HepG2 (cell line): ENCODE data around the gene WDR87. TPM values are rescaled to one million over a fixed set of nuclear protein-coding genes. Genes with fewer than 3 reads are reported as not detected.

Source experiments
- AGO1 ChIP-seq: fragments of 200-400 bp; formaldehyde crosslinking; IDR thresholded peaks from 2 replicates; pipeline ENCODE4 v1.6.1; 2017; ENCODE audit warnings: mild to moderate bottlenecking, low read depth, low read length, moderate library complexity; ENCODE audit not compliant: poor library complexity, severe bottlenecking
- ATF7 ChIP-seq, 2 experiments: fragments of 450-650 bp in 1 of 2; sonication (generic) in 1 of 2; formaldehyde crosslinking in 1 of 2; IDR thresholded peaks; 2 replicates each; pipeline versions ENCODE4 v1.4.0 to v1.6.1; 2016 to 2020; ENCODE audit warnings: antibody characterized with exemption in 1 of 2, mild to moderate bottlenecking in 1 of 2, missing genetic modification reagents in 1 of 2
- EHMT2 ChIP-seq: fragments of 200-600 bp; sonication (generic); IDR thresholded peaks from 2 replicates; pipeline ENCODE4 v1.7.0; 2017; ENCODE audit warnings: antibody characterized with exemption, low read depth, low read length, borderline replicate concordance
- FOSL1 ChIP-seq: sonication (generic); formaldehyde crosslinking; IDR thresholded peaks from 2 replicates; pipeline ENCODE4 v1.9.0; 2021; ENCODE audit warnings: missing genetic modification reagents, borderline replicate concordance
- FOXP1 ChIP-seq, 2 experiments: fragments of 450-650 bp in 1 of 2; IDR thresholded peaks; 2 replicates each; pipeline ENCODE4 v1.6.1; 2017 to 2018; ENCODE audit warnings: antibody characterized with exemption in 1 of 2
- HCFC1 ChIP-seq: fragments of 150-350 bp; IDR thresholded peaks from 2 replicates; pipeline ENCODE4 v1.6.1; 2014; ENCODE audit warnings: low read depth, low read length
- HMGA1 ChIP-seq: sonication (generic); formaldehyde crosslinking; conservative IDR thresholded peaks from 2 replicates; pipeline ENCODE4 v1.4.0; 2020; ENCODE audit warnings: missing genetic modification reagents
- KLF11 ChIP-seq: IDR thresholded peaks from 2 replicates; pipeline ENCODE4 v1.6.1; 2016; ENCODE audit warnings: missing compliant biosample characterization
- KLF15 ChIP-seq: sonication (generic); formaldehyde crosslinking; IDR thresholded peaks from 2 replicates; pipeline ENCODE4 v1.8.1; 2023; ENCODE audit warnings: borderline replicate concordance, mild to moderate bottlenecking, inconsistent platforms, missing genetic modification reagents, mixed read lengths
- MEIS2 ChIP-seq: sonication (generic); formaldehyde crosslinking; IDR thresholded peaks from 2 replicates; pipeline ENCODE4 v1.9.0; 2021; ENCODE audit warnings: mild to moderate bottlenecking, missing genetic modification reagents
- MLLT10 ChIP-seq: sonication (generic); formaldehyde crosslinking; IDR thresholded peaks from 2 replicates; pipeline ENCODE4 v1.4.0; 2020; ENCODE audit warnings: missing genetic modification reagents
- NRL ChIP-seq: sonication (generic); formaldehyde crosslinking; IDR thresholded peaks from 2 replicates; pipeline ENCODE4 v1.5.0; 2020; ENCODE audit warnings: missing genetic modification reagents, mild to moderate bottlenecking, moderate library complexity, borderline replicate concordance
- STAT5B ChIP-seq: sonication (generic); formaldehyde crosslinking; IDR thresholded peaks from 2 replicates; pipeline ENCODE4 v1.4.0; 2020; ENCODE audit warnings: missing genetic modification reagents
- TRIM24 ChIP-seq: sonication (generic); formaldehyde crosslinking; IDR thresholded peaks from 2 replicates; pipeline ENCODE4 v1.8.0; 2022; ENCODE audit warnings: mild to moderate bottlenecking, missing genetic modification reagents
- ZNF234 ChIP-seq: sonication (generic); formaldehyde crosslinking; conservative IDR thresholded peaks from 2 replicates; pipeline ENCODE4 v1.5.1; 2020; ENCODE audit warnings: mild to moderate bottlenecking, missing genetic modification reagents
- ZNF329 ChIP-seq: sonication (generic); formaldehyde crosslinking; IDR thresholded peaks from 2 replicates; pipeline ENCODE4 v1.9.0; 2021; ENCODE audit warnings: low read depth, mild to moderate bottlenecking, missing genetic modification reagents
- ZNF382 ChIP-seq: sonication (generic); formaldehyde crosslinking; IDR thresholded peaks from 2 replicates; pipeline ENCODE4 v1.5.0; 2020; ENCODE audit warnings: missing genetic modification reagents, mild to moderate bottlenecking, borderline replicate concordance
- ZNF644 ChIP-seq: IDR thresholded peaks from 2 replicates; pipeline ENCODE4 v1.6.1; 2016; ENCODE audit warnings: low read depth
- ZNF703 ChIP-seq: sonication (generic); formaldehyde crosslinking; IDR thresholded peaks from 2 replicates; pipeline ENCODE4 v1.5.1; 2020; ENCODE audit warnings: missing genetic modification reagents, mild to moderate bottlenecking, moderate library complexity, borderline replicate concordance
- ZNF746 ChIP-seq: sonication (generic); formaldehyde crosslinking; IDR thresholded peaks from 2 replicates; pipeline ENCODE4 v1.8.0; 2022; ENCODE audit warnings: mild to moderate bottlenecking, missing genetic modification reagents
- ZNF761 ChIP-seq: sonication (generic); formaldehyde crosslinking; conservative IDR thresholded peaks from 2 replicates; pipeline ENCODE4 v1.4.0; 2020; ENCODE audit warnings: mild to moderate bottlenecking, missing genetic modification reagents
- polyA plus RNA-seq, 8 experiments: library from polyadenylated mRNA; depleted of rRNA in 3 of 8; stranded (reverse) in 7 of 8; unstranded in 1 of 8; fragments of >200 nt; fragmentation: Illumina TruSeq in 4 of 8; extraction: Trizol in 4 of 8; gene quantifications; 2 replicates each; pipeline versions ENCODE4 v1.2.1 to v1.2.3, GENCODE V29; 2011 to 2016; ENCODE audit warnings: low read depth in 4 of 8, missing spikeins in 1 of 8, mixed read lengths in 1 of 8; ENCODE audit not compliant: insufficient read depth in 1 of 8
- total RNA-seq, 5 experiments: library from RNA; depleted of rRNA; stranded (reverse); fragments of >200 nt; fragmentation: Illumina TruSeq; extraction: Trizol; gene quantifications; 2 replicates each; pipeline ENCODE4 v1.2.3, GENCODE V29; 2016; ENCODE audit warnings: low read depth in 1 of 5
- TF ChIP-seq, protein P1 (sequence below): sonication (generic); formaldehyde crosslinking; IDR thresholded peaks from 2 replicates; pipeline ENCODE4 v1.8.0; 2022; ENCODE audit warnings: mild to moderate bottlenecking, missing genetic modification reagents
- TF ChIP-seq, protein P2 (sequence below): sonication (generic); formaldehyde crosslinking; IDR thresholded peaks from 2 replicates; pipeline ENCODE4 v1.9.0; 2021; ENCODE audit warnings: missing genetic modification reagents, mild to moderate bottlenecking, borderline replicate concordance
- TF ChIP-seq, protein P3 (sequence below): sonication (generic); formaldehyde crosslinking; IDR thresholded peaks from 2 replicates; pipeline ENCODE4 v1.5.0; 2020; ENCODE audit warnings: missing genetic modification reagents

Gene WDR87
- total and polyA plus RNA-seq, 2 of the 13 experiments (the other 11 are each of a cell fraction or from before 2014, with no cell fraction given): not detected

DNA sequence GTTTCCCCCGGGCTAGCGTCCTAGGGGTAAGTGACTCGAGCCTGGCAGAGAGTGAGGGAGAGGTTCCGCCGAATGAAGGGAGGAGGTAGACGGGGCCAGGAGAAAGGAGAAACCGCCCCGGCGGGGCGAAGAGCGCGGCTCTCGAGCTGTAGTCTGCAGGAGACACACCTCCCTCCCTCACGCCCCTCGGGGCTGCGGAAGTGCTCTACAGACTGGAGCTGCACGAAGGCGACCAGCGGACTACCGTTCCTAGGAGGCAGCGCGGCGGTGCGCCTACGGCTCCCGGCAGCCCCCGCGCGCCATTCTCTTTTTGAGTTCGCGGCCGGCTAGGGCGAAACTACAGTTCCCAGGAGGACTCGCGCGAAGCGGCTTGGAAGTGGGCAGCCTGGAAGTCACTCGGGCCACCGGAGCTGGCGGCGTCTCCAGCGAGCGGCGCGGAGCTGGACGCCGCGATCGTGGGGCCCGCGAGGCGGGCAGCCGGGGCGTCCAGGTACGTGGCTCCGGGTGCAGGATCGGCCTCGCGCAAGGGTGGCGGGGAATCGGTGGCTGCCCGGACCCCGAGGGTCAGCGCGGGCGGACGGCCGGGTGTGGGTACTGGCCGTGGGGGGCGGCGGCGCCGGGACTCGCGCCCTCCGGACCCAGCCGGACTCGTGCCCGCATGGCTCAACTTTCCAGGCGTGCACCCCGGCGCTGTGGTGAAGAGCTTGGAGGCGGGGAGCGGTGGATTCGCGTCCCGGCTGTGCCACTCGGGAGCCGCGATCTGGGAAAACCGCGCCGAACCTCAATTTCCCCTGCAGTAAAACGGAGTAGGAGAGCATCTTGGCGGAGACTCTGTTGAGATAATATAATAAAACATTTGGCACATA lies 708 bp upstream of the WDR87 start, which contains the start of gene SIPA1L3 (continued):
- TF ChIP-seq, protein P1, sequence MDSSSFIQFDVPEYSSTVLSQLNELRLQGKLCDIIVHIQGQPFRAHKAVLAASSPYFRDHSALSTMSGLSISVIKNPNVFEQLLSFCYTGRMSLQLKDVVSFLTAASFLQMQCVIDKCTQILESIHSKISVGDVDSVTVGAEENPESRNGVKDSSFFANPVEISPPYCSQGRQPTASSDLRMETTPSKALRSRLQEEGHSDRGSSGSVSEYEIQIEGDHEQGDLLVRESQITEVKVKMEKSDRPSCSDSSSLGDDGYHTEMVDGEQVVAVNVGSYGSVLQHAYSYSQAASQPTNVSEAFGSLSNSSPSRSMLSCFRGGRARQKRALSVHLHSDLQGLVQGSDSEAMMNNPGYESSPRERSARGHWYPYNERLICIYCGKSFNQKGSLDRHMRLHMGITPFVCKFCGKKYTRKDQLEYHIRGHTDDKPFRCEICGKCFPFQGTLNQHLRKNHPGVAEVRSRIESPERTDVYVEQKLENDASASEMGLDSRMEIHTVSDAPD (CRISPR knock-in tag): no peak
- no peak for TF ChIP-seq ZNF382 (CRISPR knock-in tag)
- TF ChIP-seq, protein P2, sequence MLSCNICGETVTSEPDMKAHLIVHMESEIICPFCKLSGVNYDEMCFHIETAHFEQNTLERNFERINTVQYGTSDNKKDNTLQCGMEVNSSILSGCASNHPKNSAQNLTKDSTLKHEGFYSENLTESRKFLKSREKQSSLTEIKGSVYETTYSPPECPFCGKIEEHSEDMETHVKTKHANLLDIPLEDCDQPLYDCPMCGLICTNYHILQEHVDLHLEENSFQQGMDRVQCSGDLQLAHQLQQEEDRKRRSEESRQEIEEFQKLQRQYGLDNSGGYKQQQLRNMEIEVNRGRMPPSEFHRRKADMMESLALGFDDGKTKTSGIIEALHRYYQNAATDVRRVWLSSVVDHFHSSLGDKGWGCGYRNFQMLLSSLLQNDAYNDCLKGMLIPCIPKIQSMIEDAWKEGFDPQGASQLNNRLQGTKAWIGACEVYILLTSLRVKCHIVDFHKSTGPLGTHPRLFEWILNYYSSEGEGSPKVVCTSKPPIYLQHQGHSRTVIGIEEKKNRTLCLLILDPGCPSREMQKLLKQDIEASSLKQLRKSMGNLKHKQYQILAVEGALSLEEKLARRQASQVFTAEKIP (CRISPR knock-in tag): no peak
- TF ChIP-seq MLLT10: no peak
- TF ChIP-seq HMGA1 (CRISPR knock-in tag): no peak
- 0 out of 2 replicates have a peak, but pooled peaks have one; percentile 44 for TF ChIP-seq MEIS2 (CRISPR knock-in tag)
- TF ChIP-seq NRL (CRISPR knock-in tag): no peak
- peak; percentile 95 for TF ChIP-seq HCFC1
- TF ChIP-seq ZNF644: no peak
- no peak for TF ChIP-seq FOXP1 (IDR thresholded peaks at IDR 0.05)
- 0 out of 2 replicates have a peak, but pooled peaks have one; percentile 5 for TF ChIP-seq FOXP1 (CRISPR knock-in tag; IDR thresholded peaks at IDR 0.05)
- TF ChIP-seq ATF7 (IDR thresholded peaks at IDR 0.05): no peak
- peak; percentile 66; the same call in 1 of the 2 replicates for TF ChIP-seq ATF7 (CRISPR knock-in tag; IDR thresholded peaks at IDR 0.05)
- no peak for TF ChIP-seq EHMT2
- TF ChIP-seq AGO1: no peak
- TF ChIP-seq ZNF329 (CRISPR knock-in tag): no peak
- TF ChIP-seq ZNF234: peak; percentile 55; the same call in 1 of the 2 replicates
- TF ChIP-seq, protein P3, sequence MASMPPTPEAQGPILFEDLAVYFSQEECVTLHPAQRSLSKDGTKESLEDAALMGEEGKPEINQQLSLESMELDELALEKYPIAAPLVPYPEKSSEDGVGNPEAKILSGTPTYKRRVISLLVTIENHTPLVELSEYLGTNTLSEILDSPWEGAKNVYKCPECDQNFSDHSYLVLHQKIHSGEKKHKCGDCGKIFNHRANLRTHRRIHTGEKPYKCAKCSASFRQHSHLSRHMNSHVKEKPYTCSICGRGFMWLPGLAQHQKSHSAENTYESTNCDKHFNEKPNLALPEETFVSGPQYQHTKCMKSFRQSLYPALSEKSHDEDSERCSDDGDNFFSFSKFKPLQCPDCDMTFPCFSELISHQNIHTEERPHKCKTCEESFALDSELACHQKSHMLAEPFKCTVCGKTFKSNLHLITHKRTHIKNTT (CRISPR knock-in tag): no peak
- TF ChIP-seq TRIM24 (CRISPR knock-in tag): no peak
- 0 out of 2 replicates have a peak, but pooled peaks have one; percentile 42 for TF ChIP-seq ZNF703 (CRISPR knock-in tag)
- TF ChIP-seq FOSL1 (CRISPR knock-in tag): no peak
- no peak; the same call in 1 of the 2 replicates for TF ChIP-seq KLF15 (CRISPR knock-in tag)
- no peak for TF ChIP-seq STAT5B (CRISPR knock-in tag)
- TF ChIP-seq ZNF761 (CRISPR knock-in tag): 0 out of 2 replicates have a peak, but pooled peaks have one; percentile 34
- no peak for TF ChIP-seq KLF11
- no peak; the same call in 1 of the 2 replicates for TF ChIP-seq ZNF746 (CRISPR knock-in tag)
